HepG2 (cell line): ENCODE measurements around the gene SLC13A3. TPM values are rescaled to one million over a fixed set of nuclear protein-coding genes. Genes with fewer than 3 reads are reported as not detected.

Source experiments
- ARNTL ChIP-seq: sonication (generic); formaldehyde crosslinking; IDR thresholded peaks from 2 replicates; pipeline ENCODE4 v1.4.0; 2020; ENCODE audit warnings: mild to moderate bottlenecking, missing genetic modification reagents
- CAMTA2 ChIP-seq: sonication (generic); formaldehyde crosslinking; IDR thresholded peaks from 2 replicates; pipeline ENCODE4 v1.4.0; 2020; ENCODE audit warnings: mild to moderate bottlenecking, missing genetic modification reagents, borderline replicate concordance
- CBFB ChIP-seq: sonication (generic); formaldehyde crosslinking; IDR thresholded peaks from 2 replicates; pipeline ENCODE4 v1.4.0; 2020; ENCODE audit warnings: missing genetic modification reagents
- GRHL1 ChIP-seq: sonication (generic); formaldehyde crosslinking; conservative IDR thresholded peaks from 2 replicates; pipeline ENCODE4 v1.8.0; 2022; ENCODE audit warnings: missing genetic modification reagents
- HNRNPL ChIP-seq: fragments of 200-400 bp; formaldehyde crosslinking; IDR thresholded peaks from 2 replicates; pipeline ENCODE4 v1.6.1; 2017; ENCODE audit warnings: mild to moderate bottlenecking, low read depth, low read length
- IRX3 ChIP-seq: sonication (generic); formaldehyde crosslinking; IDR thresholded peaks from 2 replicates; pipeline ENCODE4 v1.8.1; 2023; ENCODE audit warnings: mild to moderate bottlenecking, low read depth, missing genetic modification reagents, borderline replicate concordance
- NFIC ChIP-seq: IDR thresholded peaks from 2 replicates; pipeline ENCODE4 v1.6.1; 2012; ENCODE audit warnings: mild to moderate bottlenecking, low read length, inconsistent platforms
- NR2F1 ChIP-seq, 2 experiments: fragments of 450-650 bp in 1 of 2; formaldehyde crosslinking in 1 of 2; IDR thresholded peaks; 2 replicates each; pipeline versions ENCODE4 v1.5.0 to v1.6.1; 2016 to 2020; ENCODE audit warnings: mild to moderate bottlenecking in 1 of 2, missing compliant biosample characterization in 1 of 2, missing genetic modification reagents in 1 of 2, moderate library complexity in 1 of 2
- PAXIP1 ChIP-seq: sonication (generic); formaldehyde crosslinking; conservative IDR thresholded peaks from 2 replicates; pipeline ENCODE4 v1.4.0; 2020; ENCODE audit warnings: mild to moderate bottlenecking, missing genetic modification reagents, moderate library complexity
- PTBP1 ChIP-seq: fragments of 200-400 bp; formaldehyde crosslinking; IDR thresholded peaks from 2 replicates; pipeline ENCODE4 v1.6.1; 2018; ENCODE audit warnings: low read length, low read depth; ENCODE audit not compliant: poor library complexity, severe bottlenecking
- RBM22 ChIP-seq: fragments of 200-400 bp; formaldehyde crosslinking; optimal IDR thresholded peaks from 2 replicates; pipeline ENCODE3; 2017; ENCODE audit warnings: mild to moderate bottlenecking, low read length, moderate library complexity
- SALL1 ChIP-seq: sonication (generic); formaldehyde crosslinking; IDR thresholded peaks from 2 replicates; pipeline ENCODE4 v1.8.0; 2022; ENCODE audit warnings: mild to moderate bottlenecking, missing genetic modification reagents
- ZMAT3 ChIP-seq: sonication (generic); formaldehyde crosslinking; conservative IDR thresholded peaks from 2 replicates; pipeline ENCODE4 v1.7.0; 2021; ENCODE audit warnings: missing genetic modification reagents
- ZNF230 ChIP-seq: sonication (generic); formaldehyde crosslinking; IDR thresholded peaks from 2 replicates; pipeline ENCODE4 v1.4.0; 2020; ENCODE audit warnings: mild to moderate bottlenecking, missing genetic modification reagents
- ZNF232 ChIP-seq: sonication (generic); formaldehyde crosslinking; IDR thresholded peaks from 2 replicates; pipeline ENCODE4 v1.4.0; 2020; ENCODE audit warnings: missing genetic modification reagents, borderline replicate concordance
- ZNF468 ChIP-seq: sonication (generic); formaldehyde crosslinking; IDR thresholded peaks from 2 replicates; pipeline ENCODE4 v1.8.0; 2022; ENCODE audit warnings: mild to moderate bottlenecking, moderate library complexity, missing genetic modification reagents
- ZNF484 ChIP-seq: sonication (generic); formaldehyde crosslinking; IDR thresholded peaks from 2 replicates; pipeline ENCODE4 v1.5.1; 2020; ENCODE audit warnings: mild to moderate bottlenecking, low read depth, missing genetic modification reagents, borderline replicate concordance
- ZNF629 ChIP-seq: sonication (generic); formaldehyde crosslinking; conservative IDR thresholded peaks from 2 replicates; pipeline ENCODE4 v1.5.0; 2020; ENCODE audit warnings: missing genetic modification reagents
- ZNF652 ChIP-seq: IDR thresholded peaks from 2 replicates; pipeline ENCODE4 v1.6.1; 2016; ENCODE audit warnings: low read depth, borderline replicate concordance
- ZNF816 ChIP-seq: sonication (generic); formaldehyde crosslinking; IDR thresholded peaks from 2 replicates; pipeline ENCODE4 v1.8.0; 2022; ENCODE audit warnings: missing genetic modification reagents, mild to moderate bottlenecking, borderline replicate concordance
- polyA plus RNA-seq, 8 experiments: library from polyadenylated mRNA; depleted of rRNA in 3 of 8; stranded (reverse) in 7 of 8; unstranded in 1 of 8; fragments of >200 nt; fragmentation: Illumina TruSeq in 4 of 8; extraction: Trizol in 4 of 8; gene quantifications; 2 replicates each; pipeline versions ENCODE4 v1.2.1 to v1.2.3, GENCODE V29; 2011 to 2016; ENCODE audit warnings: low read depth in 4 of 8, missing spikeins in 1 of 8, mixed read lengths in 1 of 8; ENCODE audit not compliant: insufficient read depth in 1 of 8
- total RNA-seq, 5 experiments: library from RNA; depleted of rRNA; stranded (reverse); fragments of >200 nt; fragmentation: Illumina TruSeq; extraction: Trizol; gene quantifications; 2 replicates each; pipeline ENCODE4 v1.2.3, GENCODE V29; 2016; ENCODE audit warnings: low read depth in 1 of 5
- TF ChIP-seq, protein P1 (sequence below): sonication (generic); formaldehyde crosslinking; IDR thresholded peaks from 2 replicates; pipeline ENCODE4 v1.5.1; 2020; ENCODE audit warnings: missing genetic modification reagents, mild to moderate bottlenecking, borderline replicate concordance
- TF ChIP-seq, protein P2 (sequence below): sonication (generic); formaldehyde crosslinking; IDR thresholded peaks from 2 replicates; pipeline ENCODE4 v1.4.0; 2020; ENCODE audit warnings: missing genetic modification reagents

SLC13A3 gene
- total and polyA plus RNA-seq, 2 of the 13 experiments (the other 11 are each of a cell fraction or from before 2014, with no cell fraction given), result 66.5 to 76.0 TPM

DNA sequence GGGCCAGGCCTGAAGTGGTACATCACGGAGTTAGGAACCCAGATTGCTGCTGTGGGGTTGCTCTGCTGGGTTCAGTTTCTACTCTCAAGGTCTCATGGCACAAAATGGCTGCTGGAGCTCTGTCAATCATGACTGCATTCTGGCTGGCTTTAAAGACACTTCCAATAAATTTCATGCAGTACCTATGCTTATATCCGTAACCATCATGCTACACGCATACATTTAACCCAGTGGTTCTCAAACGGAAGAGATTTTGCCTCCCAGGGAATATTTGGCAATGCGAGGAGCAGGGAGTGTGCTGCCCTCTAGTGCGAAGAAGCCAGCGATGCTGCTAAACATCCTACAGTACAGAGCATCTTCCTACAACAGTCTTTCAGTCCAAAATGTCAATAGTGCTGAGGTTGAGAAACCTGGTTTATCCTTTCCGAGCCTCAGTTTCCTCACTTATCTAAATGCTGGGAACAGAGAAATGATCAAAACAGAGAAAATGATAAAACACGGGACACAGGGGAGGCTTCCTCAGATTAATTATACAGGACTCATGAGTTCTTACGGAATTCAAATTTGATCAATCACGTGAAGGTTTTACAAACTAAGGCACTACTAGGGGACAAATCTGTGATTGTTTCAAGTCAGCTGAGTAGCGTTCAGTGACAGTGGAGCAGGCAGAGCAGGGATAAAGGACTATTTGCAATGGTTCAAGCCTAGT lies 48.5 kb upstream of the SLC13A3 start (continued):
- 0 out of 2 replicates have a peak, but pooled peaks have one; percentile 14 for TF ChIP-seq PAXIP1 (CRISPR knock-in tag)
- TF ChIP-seq ZNF232 (CRISPR knock-in tag), result no peak
- TF ChIP-seq ZNF652, result no peak; the same call in 1 of the 2 replicates
- no peak for TF ChIP-seq ZMAT3
- TF ChIP-seq IRX3, result no peak
- TF ChIP-seq CBFB (CRISPR knock-in tag), result no peak
- TF ChIP-seq ZNF629 (CRISPR knock-in tag), result no peak
- no peak for TF ChIP-seq ZNF468 (CRISPR knock-in tag)
- TF ChIP-seq NFIC, result no peak
- TF ChIP-seq CAMTA2, result no peak
- TF ChIP-seq ZNF484 (CRISPR knock-in tag), result no peak
- TF ChIP-seq PTBP1, result no peak
- TF ChIP-seq ZNF816 (CRISPR knock-in tag), result no peak
- TF ChIP-seq, protein P1, sequence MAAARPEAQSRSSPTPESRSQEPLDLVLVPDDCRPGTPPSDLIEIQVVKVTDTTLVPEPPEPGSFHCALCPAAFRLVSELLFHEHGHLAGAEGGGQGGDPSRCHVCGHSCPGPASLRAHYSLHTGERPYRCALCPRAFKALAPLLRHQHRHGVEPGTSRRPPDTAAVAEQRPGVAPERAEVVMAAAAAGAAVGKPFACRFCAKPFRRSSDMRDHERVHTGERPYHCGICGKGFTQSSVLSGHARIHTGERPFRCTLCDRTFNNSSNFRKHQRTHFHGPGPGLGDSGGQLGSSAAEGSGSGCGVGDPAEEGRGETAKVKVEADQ, result no peak
- TF ChIP-seq, protein P2, sequence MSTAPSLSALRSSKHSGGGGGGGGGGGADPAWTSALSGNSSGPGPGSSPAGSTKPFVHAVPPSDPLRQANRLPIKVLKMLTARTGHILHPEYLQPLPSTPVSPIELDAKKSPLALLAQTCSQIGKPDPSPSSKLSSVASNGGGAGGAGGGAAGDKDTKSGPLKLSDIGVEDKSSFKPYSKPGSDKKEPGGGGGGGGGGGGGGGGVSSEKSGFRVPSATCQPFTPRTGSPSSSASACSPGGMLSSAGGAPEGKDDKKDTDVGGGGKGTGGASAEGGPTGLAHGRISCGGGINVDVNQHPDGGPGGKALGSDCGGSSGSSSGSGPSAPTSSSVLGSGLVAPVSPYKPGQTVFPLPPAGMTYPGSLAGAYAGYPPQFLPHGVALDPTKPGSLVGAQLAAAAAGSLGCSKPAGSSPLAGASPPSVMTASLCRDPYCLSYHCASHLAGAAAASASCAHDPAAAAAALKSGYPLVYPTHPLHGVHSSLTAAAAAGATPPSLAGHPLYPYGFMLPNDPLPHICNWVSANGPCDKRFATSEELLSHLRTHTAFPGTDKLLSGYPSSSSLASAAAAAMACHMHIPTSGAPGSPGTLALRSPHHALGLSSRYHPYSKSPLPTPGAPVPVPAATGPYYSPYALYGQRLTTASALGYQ (CRISPR knock-in tag), result no peak
- no peak for TF ChIP-seq ZNF230 (CRISPR knock-in tag)
- TF ChIP-seq RBM22, result no peak
- no peak for TF ChIP-seq HNRNPL
- no peak for TF ChIP-seq NR2F1 (CRISPR knock-in tag; IDR thresholded peaks at IDR 0.05)
- TF ChIP-seq GRHL1 (CRISPR knock-in tag), result no peak
- no peak for TF ChIP-seq SALL1 (CRISPR knock-in tag)
- no peak for TF ChIP-seq ARNTL (CRISPR knock-in tag)
